ENCODE data around the gene DDX41.

- no peak for TF ChIP-seq CTCF (IDR thresholded peaks at IDR 0.05)
- TF ChIP-seq POLR2A (IDR thresholded peaks at IDR 0.05) = no peak
These were observed 41.0 kb upstream of the DDX41 start for GRCh38 chr5:177557796-177558195.

Measured in sigmoid colon (tissue), 3 donors.